Measurements from ENCODE around the gene PER1. TPM values are rescaled to one million over a fixed set of nuclear protein-coding genes. Genes with fewer than 3 reads are reported as not detected.

Gene PER1
- total RNA-seq, 1 experiment from 2014 or later = 36.5 TPM

GRCh38 chr17:8176197-8176940, 24.2 kb upstream of the PER1 start, which contains the start of gene TMEM107:
Gene TMEM107, minus strand, starts transcription at chr17:8176380. Its CDS starts 94 bp downstream, at chr17:8176286.
- Histone ChIP-seq H3K4ac (ENCODE audit: low read depth, low read length) (no peak within 1 kb of the TSS), H2BK12ac (ENCODE audit: insufficient read length, low read depth, low read length) (no peak within 1 kb of the TSS), H3K27me3 (ENCODE audit: insufficient read depth, low read length) (no peaks in the 10 kb centered on the region), H3K56ac (ENCODE audit: insufficient read length, low read depth, low read length) (no peak within 1 kb of the TSS), H4K20me1 (ENCODE audit: control insufficient read depth, insufficient read depth, insufficient read length) (no peaks in the 10 kb centered on the region), H2BK15ac (ENCODE audit: low read depth, low read length) (no peak within 1 kb of the TSS), H3K18ac (ENCODE audit: insufficient read length, low read depth, low read length) (peak within 1 kb of the TSS; percentile 76), H3K23ac (ENCODE audit: insufficient read length, low read depth, low read length) (no peak within 1 kb of the TSS), H4K91ac (ENCODE audit: insufficient read length, low read depth, low read length) (no peak within 1 kb of the TSS), H3K27ac (ENCODE audit: insufficient read length, low read depth, low read length) (no peak within 1 kb of the TSS), H4K8ac (replicated peaks; ENCODE audit: insufficient read length, low read depth, low read length) (no peak within 1 kb of the TSS), H3K9me3 (ENCODE audit: control insufficient read depth, low read depth, low read length) (no peaks in the 10 kb centered on the region), H3K9ac (ENCODE audit: extremely low read depth, insufficient read length, low read length) (peak within 1 kb of the TSS; percentile 82), H3K23me2 (ENCODE audit: insufficient read length, low read depth, low read length, poor library complexity, severe bottlenecking) (peaks cover 10% of the 10 kb centered on the region), H3K79me2 (ENCODE audit: insufficient read depth, low read length) (no peaks in the 10 kb centered on the region), H2AFZ (ENCODE audit: low read length) (no peak within 1 kb of the TSS), H3T11ph (ENCODE audit: low read length) (no peak within 1 kb of the TSS), H2AK5ac (ENCODE audit: insufficient read length, low read length) (no peak within 1 kb of the TSS), H4K5ac (ENCODE audit: insufficient read length, low read depth, low read length) (no peak within 1 kb of the TSS), H2BK120ac (ENCODE audit: low read depth, low read length, poor library complexity, severe bottlenecking) (no peak within 1 kb of the TSS), H3K4me2 (ENCODE audit: insufficient read depth, insufficient read length, low read length) (peak within 1 kb of the TSS; percentile 55), H3K4me1 (ENCODE audit: insufficient read depth, low read length) (peaks cover 5% of the 10 kb centered on the region; the same call in 1 of the 2 replicates), H2BK20ac (ENCODE audit: low read depth, low read length, poor library complexity, severe bottlenecking) (no peak within 1 kb of the TSS), H3K79me1 (ENCODE audit: insufficient read depth, low read depth, low read length, poor library complexity, severe bottlenecking) (no peaks in the 10 kb centered on the region), H3K14ac (ENCODE audit: insufficient read depth, low read length) (peak within 1 kb of the TSS; percentile 92), H2BK5ac (ENCODE audit: insufficient read length, low read length) (no peak within 1 kb of the TSS)
- Mint-ChIP-seq H3K4me1 (peaks cover 26 to 28% of the 10 kb centered on the region in 2 experiments), H3K27me3 (ENCODE audit: low read depth) (no peaks in the 10 kb centered on the region), H3K36me3 (ENCODE audit: insufficient read depth in 1 of 3, low read depth in 3 of 3) (no peaks in the 10 kb centered on the region), H3K4me3 (peak within 1 kb of the TSS; percentile 89 to 93), H3K27ac (peak within 1 kb of the TSS; percentile 55 to 95 (median 84); a peak in 6 of 7 replicates), H3K9me3 (no peaks in the 10 kb centered on the region; a peak in 1 of 5 replicates)
- WGBS (ENCODE audit: extremely low coverage, insufficient read length, low lambda C conversion rate) = no CpG with 5 or more reads among the region's 56 CpGs
- TF ChIP-seq, protein P1, sequence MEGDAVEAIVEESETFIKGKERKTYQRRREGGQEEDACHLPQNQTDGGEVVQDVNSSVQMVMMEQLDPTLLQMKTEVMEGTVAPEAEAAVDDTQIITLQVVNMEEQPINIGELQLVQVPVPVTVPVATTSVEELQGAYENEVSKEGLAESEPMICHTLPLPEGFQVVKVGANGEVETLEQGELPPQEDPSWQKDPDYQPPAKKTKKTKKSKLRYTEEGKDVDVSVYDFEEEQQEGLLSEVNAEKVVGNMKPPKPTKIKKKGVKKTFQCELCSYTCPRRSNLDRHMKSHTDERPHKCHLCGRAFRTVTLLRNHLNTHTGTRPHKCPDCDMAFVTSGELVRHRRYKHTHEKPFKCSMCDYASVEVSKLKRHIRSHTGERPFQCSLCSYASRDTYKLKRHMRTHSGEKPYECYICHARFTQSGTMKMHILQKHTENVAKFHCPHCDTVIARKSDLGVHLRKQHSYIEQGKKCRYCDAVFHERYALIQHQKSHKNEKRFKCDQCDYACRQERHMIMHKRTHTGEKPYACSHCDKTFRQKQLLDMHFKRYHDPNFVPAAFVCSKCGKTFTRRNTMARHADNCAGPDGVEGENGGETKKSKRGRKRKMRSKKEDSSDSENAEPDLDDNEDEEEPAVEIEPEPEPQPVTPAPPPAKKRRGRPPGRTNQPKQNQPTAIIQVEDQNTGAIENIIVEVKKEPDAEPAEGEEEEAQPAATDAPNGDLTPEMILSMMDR (conservative IDR thresholded peaks at IDR 0.05) = no peak
- peak; percentile 97 for DNase-seq
